ENCODE measurements around the gene MIPEP. TPM values are rescaled to one million over a fixed set of nuclear protein-coding genes. Genes with fewer than 3 reads are reported as not detected.

MIPEP gene
- total RNA-seq, 3 donors from 2014 or later = 11.0 to 23.0 (median 20.0) TPM

DNA sequence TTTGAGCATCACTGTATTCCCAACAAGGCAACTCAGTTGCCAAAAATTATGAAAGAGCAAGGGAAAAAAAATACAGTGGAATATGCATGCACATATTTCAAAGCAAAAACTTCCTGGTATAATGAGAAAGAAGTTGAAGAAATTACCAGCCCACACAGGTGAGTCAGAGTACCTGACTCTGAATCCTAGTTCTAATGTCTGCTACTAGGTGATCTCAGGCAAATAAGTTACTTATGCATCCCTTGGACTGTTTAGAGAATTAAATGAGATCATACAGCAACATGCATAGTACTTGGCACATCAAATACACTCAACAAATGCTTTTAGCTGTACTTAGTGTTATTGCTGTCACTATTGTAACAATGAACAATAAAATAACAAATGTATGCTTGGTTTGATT lies 144.9 kb downstream of the MIPEP start:
- Histone ChIP-seq H3K27ac (peak overlapping the region; percentile 14), H3K9me3 (no peaks in the 10 kb centered on the region), H3K36me3 (no peaks in the 10 kb centered on the region), H3K4me3 (no peak overlapping the region), H3K27me3 (no peaks in the 10 kb centered on the region), H3K4me1 (peaks cover 0 to 4% of the 10 kb centered on the region in 2 donors)
- intact Hi-C loops (cut with DNase I; ENCODE audit: low total_unique reads) = no loop called here
- TF ChIP-seq POLR2AphosphoS5 (IDR thresholded peaks at IDR 0.05) (no peak), POLR2A (IDR thresholded peaks at IDR 0.05) (no peak)
- TF ChIP-seq, protein P1, sequence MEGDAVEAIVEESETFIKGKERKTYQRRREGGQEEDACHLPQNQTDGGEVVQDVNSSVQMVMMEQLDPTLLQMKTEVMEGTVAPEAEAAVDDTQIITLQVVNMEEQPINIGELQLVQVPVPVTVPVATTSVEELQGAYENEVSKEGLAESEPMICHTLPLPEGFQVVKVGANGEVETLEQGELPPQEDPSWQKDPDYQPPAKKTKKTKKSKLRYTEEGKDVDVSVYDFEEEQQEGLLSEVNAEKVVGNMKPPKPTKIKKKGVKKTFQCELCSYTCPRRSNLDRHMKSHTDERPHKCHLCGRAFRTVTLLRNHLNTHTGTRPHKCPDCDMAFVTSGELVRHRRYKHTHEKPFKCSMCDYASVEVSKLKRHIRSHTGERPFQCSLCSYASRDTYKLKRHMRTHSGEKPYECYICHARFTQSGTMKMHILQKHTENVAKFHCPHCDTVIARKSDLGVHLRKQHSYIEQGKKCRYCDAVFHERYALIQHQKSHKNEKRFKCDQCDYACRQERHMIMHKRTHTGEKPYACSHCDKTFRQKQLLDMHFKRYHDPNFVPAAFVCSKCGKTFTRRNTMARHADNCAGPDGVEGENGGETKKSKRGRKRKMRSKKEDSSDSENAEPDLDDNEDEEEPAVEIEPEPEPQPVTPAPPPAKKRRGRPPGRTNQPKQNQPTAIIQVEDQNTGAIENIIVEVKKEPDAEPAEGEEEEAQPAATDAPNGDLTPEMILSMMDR (IDR thresholded peaks at IDR 0.05) = no peak
- DNase-seq (ENCODE audit: low spot score in 2 of 2) = no peak

DNA sequence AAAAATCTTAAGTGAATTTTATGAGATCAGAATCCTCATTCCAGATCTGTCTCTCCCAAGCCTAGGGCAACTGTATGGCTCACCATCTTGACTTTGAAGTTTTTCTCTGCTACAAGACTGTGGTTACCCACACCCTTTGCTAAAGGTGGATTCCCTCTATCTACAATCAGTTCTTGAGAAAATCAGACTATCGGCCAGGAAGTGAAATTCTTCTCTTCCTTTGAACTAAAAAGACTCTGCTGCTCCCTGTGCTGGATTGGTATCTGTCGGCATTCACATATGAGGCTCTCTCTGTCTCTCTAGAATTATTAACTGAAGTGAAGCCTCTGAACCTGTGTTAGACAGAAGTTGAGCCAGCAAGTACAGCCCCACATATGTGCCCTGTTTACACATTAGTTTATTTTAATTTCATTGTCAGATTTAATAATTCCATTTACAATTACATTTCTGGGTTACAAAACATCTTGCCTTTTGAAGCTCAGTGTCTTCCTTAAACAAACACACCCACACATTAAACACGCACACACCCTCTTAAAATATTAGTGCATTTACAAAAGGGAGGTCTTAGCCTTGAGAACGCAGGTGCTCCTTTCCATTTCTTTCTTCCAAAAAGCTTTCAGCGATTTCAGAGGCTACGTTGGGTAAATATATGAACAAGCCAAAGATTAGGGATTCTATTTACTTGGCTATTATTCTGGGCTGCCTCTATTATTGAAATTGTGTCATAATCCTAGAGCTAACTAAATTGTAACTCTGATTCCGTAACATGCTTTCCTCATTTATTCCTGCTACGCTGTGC lies 145.7 kb downstream of the MIPEP start:
- Histone ChIP-seq H3K4me1 (peaks cover 0 to 4% of the 10 kb centered on the region in 2 donors), H3K27me3 (no peaks in the 10 kb centered on the region), H3K27ac (peak overlapping the region; percentile 14), H3K4me3 (no peak overlapping the region), H3K9me3 (no peaks in the 10 kb centered on the region), H3K36me3 (no peaks in the 10 kb centered on the region)
- intact Hi-C loops (cut with DNase I; ENCODE audit: low total_unique reads) = no loop called here
- TF ChIP-seq POLR2A (IDR thresholded peaks at IDR 0.05) = no peak
- TF ChIP-seq POLR2AphosphoS5 (IDR thresholded peaks at IDR 0.05) = no peak
- TF ChIP-seq, protein P1 (IDR thresholded peaks at IDR 0.05) = no peak
- DNase-seq (ENCODE audit: low spot score in 2 of 2) = no peak

DNA sequence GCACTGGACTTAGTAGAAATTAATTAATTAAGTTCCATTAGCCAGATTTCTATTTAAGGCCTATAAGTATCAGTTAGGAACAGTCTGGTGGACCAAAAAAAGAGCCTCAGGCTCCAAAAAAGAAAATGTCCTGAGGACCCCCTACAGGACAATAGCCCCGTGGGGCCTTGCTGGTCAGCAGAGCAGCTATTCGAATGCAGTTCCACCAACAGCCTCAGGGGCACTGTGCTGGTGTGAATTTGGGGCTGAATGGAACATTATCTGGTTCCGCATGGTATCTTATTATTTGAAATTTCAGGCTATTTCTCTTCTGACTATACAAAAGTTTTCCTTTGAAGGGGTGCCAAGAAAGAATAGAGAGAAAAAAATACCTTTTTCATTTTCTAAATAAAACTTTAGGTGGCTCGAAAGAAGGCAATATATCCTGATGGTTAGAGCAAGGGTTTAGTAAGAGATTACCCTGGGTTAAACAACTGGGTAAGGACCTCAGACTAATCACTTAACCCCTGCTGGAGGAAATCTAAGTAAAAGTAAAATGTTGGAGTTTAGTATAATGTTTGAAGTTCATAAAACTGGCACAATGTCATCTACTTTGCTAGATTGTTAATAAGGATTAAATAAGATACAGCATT lies 147.2 kb downstream of the MIPEP start:
- H3K9me3 ChIP-seq = no peaks in the 10 kb centered on the region
- H3K4me1 ChIP-seq = peaks cover 0 to 4% of the 10 kb centered on the region in 2 donors
- intact Hi-C loops (cut with DNase I; ENCODE audit: low total_unique reads) = no loop called here
- no peak overlapping the region for H3K4me3 ChIP-seq
- TF ChIP-seq POLR2A (IDR thresholded peaks at IDR 0.05) = no peak
- TF ChIP-seq POLR2AphosphoS5 (IDR thresholded peaks at IDR 0.05) = no peak
- TF ChIP-seq, protein P1 (IDR thresholded peaks at IDR 0.05) = no peak
- H3K27me3 ChIP-seq = no peaks in the 10 kb centered on the region
- DNase-seq (ENCODE audit: low spot score in 2 of 2) = no peak
- no peaks in the 10 kb centered on the region for H3K36me3 ChIP-seq
- H3K27ac ChIP-seq = no peak overlapping the region

DNA sequence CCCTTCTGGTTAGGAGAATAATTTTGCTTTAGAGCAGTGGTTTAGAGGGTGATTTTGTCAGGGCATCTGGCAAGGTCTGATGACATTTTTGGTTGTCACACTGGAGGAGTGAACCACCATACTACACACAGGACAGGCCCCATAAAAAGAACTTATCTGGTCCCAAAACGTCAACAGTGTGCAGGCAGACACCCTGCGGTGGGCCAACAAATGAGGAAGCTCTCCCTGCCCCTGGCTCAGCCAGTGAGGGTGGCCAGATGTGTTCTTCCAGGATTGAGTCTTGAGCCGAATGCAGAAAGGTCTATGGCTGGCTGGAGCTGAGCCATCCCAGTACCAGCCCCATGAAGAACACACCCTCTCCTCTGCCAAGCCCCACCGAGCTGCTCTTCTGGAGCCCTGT lies 149.2 kb downstream of the MIPEP start:
- Histone ChIP-seq H3K4me1 (peaks cover 0 to 4% of the 10 kb centered on the region in 2 donors), H3K4me3 (no peak overlapping the region), H3K9me3 (no peaks in the 10 kb centered on the region), H3K36me3 (no peaks in the 10 kb centered on the region), H3K27me3 (no peaks in the 10 kb centered on the region), H3K27ac (no peak overlapping the region)
- DNase-seq (ENCODE audit: low spot score in 2 of 2) = no peak
- intact Hi-C loops (cut with DNase I; ENCODE audit: low total_unique reads) = no loop called here
- TF ChIP-seq POLR2AphosphoS5 (IDR thresholded peaks at IDR 0.05) (no peak), POLR2A (IDR thresholded peaks at IDR 0.05) (no peak)
- TF ChIP-seq, protein P1 (IDR thresholded peaks at IDR 0.05) = no peak

DNA sequence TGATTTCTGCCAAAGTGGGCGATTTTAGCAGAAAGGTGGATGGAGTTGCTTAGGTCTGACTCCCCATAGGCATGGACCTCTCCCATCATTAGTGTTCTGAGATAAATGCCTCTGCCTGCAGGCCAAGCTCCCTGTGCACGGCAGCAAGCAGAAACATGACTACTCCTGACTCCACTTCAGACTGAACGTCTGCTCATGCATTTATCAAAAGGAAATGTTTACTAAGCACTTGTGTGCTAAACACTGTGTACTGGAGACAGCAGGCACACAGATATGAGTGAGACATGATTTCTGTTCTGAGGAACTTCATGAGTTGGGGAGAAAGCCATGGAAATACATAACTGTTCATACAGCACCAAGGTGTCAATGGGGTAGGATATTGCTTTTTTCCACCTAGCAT lies 149.6 kb downstream of the MIPEP start:
- Histone ChIP-seq H3K36me3 (no peaks in the 10 kb centered on the region), H3K4me3 (no peak overlapping the region), H3K4me1 (peaks cover 0 to 4% of the 10 kb centered on the region in 2 donors), H3K9me3 (no peaks in the 10 kb centered on the region), H3K27me3 (no peaks in the 10 kb centered on the region), H3K27ac (no peak overlapping the region)
- no peak for TF ChIP-seq POLR2A (IDR thresholded peaks at IDR 0.05)
- TF ChIP-seq, protein P1 (IDR thresholded peaks at IDR 0.05) = no peak
- TF ChIP-seq POLR2AphosphoS5 (IDR thresholded peaks at IDR 0.05) = no peak
- intact Hi-C loops (cut with DNase I; ENCODE audit: low total_unique reads) = no loop called here
- DNase-seq (ENCODE audit: low spot score in 2 of 2) = no peak

Data from breast epithelium (tissue), 4 donors.